ENCODE data around the gene MIDN.

Gene MIDN

GRCh38 chr19:1249990-1250436 lies 1.6 kb downstream of the MIDN start (continued):
- TF ChIP-seq ZNF513 (tag by site-specific recombination; IDR thresholded peaks at IDR 0.05) (0 out of 2 replicates have a peak, but pooled peaks have one; percentile 15), ZFP3 (tag by site-specific recombination; IDR thresholded peaks at IDR 0.05; ENCODE audit: low read depth) (no peak), GLIS2 (tag by site-specific recombination; IDR thresholded peaks at IDR 0.05) (peak; percentile 65), SP7 (tag by site-specific recombination; IDR thresholded peaks at IDR 0.05) (peak; percentile 32), ZNF341 (tag by site-specific recombination; IDR thresholded peaks at IDR 0.05; ENCODE audit: low read depth) (peak; percentile 16; the same call in 1 of the 2 replicates), KLF17 (tag by site-specific recombination; IDR thresholded peaks at IDR 0.05) (peak; percentile 48; the same call in 1 of the 2 replicates)

- Histone ChIP-seq H3K4me3 (ENCODE audit: low read depth, low read length) (peak overlapping the region; percentile 92), H3K4me1 (ENCODE audit: control insufficient read depth, insufficient read depth, low read length) (peaks cover 4% of the 10 kb centered on the region), H3K27ac (ENCODE audit: extremely low read depth, low read depth, low read length) (peak overlapping the region; percentile 100), H3K36me3 (ENCODE audit: control insufficient read depth in 2 of 2, insufficient read depth in 1 of 2, low read length in 2 of 2) (peaks cover 5 to 33% of the 10 kb centered on the region in 2 experiments; a peak in 2 of 3 replicates), H3K9me3 (ENCODE audit: control insufficient read depth, insufficient read depth, low read depth, low read length) (no peaks in the 10 kb centered on the region)
- CTCF ChIA-PET = interaction anchor here (1.0 kb wide), 1 partner anchor 16 kb away, joined by 3 read pairs; no protein-coding TSS in a partner anchor
- POLR2A ChIA-PET = interaction anchor here (0.6 to 10.8 kb wide), 4 partner anchors 15 to 19 kb away, joined by 3 to 407 read pairs (median 5); partner anchors contain the start of gene CIRBP
- 0 out of 2 replicates have a peak, but pooled peaks have one; percentile 3 for TF ChIP-seq REST (tag by site-specific recombination; IDR thresholded peaks at IDR 0.05)
- TF ChIP-seq MZF1 (tag by site-specific recombination; IDR thresholded peaks at IDR 0.05; ENCODE audit: borderline replicate concordance) = no peak
- no peak for TF ChIP-seq WT1 (tag by site-specific recombination; IDR thresholded peaks at IDR 0.05)
- TF ChIP-seq ZNF513 (tag by site-specific recombination; IDR thresholded peaks at IDR 0.05) = no peak
- peak; percentile 98 for TF ChIP-seq ZNF398 (tag by site-specific recombination; IDR thresholded peaks at IDR 0.05)
- TF ChIP-seq ZNF843 (tag by site-specific recombination; IDR thresholded peaks at IDR 0.05) = 0 out of 2 replicates have a peak, but pooled peaks have one; percentile 24
- TF ChIP-seq EGR2 (tag by site-specific recombination; IDR thresholded peaks at IDR 0.05; ENCODE audit: low read depth) = peak; percentile 74
- TF ChIP-seq ZNF792 (tag by site-specific recombination; IDR thresholded peaks at IDR 0.05) = no peak
- peak; percentile 87 for TF ChIP-seq ZFHX2 (tag by site-specific recombination; conservative IDR thresholded peaks at IDR 0.05)
- no peak for TF ChIP-seq ZNF2 (tag by site-specific recombination; IDR thresholded peaks at IDR 0.05)
- TF ChIP-seq ZNF473 (tag by site-specific recombination; IDR thresholded peaks at IDR 0.05) = no peak
- TF ChIP-seq ZNF175 (tag by site-specific recombination; IDR thresholded peaks at IDR 0.05) = no peak
- peak; percentile 76 for TF ChIP-seq BCL11B (tag by site-specific recombination; IDR thresholded peaks at IDR 0.05; ENCODE audit: low read depth)
- peak; percentile 49 for TF ChIP-seq GLIS2 (tag by site-specific recombination; IDR thresholded peaks at IDR 0.05)
- TF ChIP-seq ZNF350 (tag by site-specific recombination; IDR thresholded peaks at IDR 0.05) = no peak
- TF ChIP-seq ZBTB26 (tag by site-specific recombination; optimal IDR thresholded peaks at IDR 0.05) = peak; percentile 56
These were observed 2.3 kb downstream of the MIDN start for GRCh38 chr19:1250437-1251260.
